Mesenteric fat pad (tissue), 1 donor: ENCODE data around the gene MIOS. TPM values are rescaled to one million over a fixed set of nuclear protein-coding genes. Genes with fewer than 3 reads are reported as not detected.

Experiments
- DNase-seq: peaks from one replicate; pipeline ENCODE4 v3.0.0-alpha.2; 2020; ENCODE audit warnings: low spot score
- total RNA-seq: library from RNA; stranded (reverse); fragmentation: NEBNext Ultra II Directional; extraction: Animal tissue kit (Norgen Biotek cat#: 25700); gene quantifications from one replicate; pipeline ENCODE4 v1.2.1, GENCODE V29; 2021
- donor health status: DM: yes; HTN: yes; CAD: no.

Gene MIOS
- total RNA-seq, 1 donor from 2014 or later, result 26.2 TPM

- DNase-seq, result no peak
These were observed 15.0 kb downstream of the MIOS start for GRCh38 chr7:7581531-7582179.

DNA sequence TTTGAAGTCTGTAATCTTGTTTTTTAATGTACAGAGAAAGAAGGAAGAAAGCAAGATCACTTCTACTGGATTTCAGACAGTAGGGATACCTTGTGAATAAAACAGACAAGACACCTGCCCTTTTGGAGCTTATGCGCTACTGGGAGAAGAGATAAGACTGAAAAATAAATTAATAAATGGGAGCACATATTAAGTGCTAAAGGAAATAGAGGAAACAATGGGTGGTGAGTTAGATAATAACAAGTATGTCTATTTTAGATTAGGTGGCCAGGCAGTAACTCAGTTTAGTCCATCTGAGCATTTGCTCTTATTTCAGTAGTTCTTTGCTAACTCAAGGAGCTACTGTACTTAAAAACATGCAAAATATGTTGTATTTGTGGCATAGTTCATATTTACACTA, 15.9 kb downstream of the MIOS start:
- no peak for DNase-seq

DNA sequence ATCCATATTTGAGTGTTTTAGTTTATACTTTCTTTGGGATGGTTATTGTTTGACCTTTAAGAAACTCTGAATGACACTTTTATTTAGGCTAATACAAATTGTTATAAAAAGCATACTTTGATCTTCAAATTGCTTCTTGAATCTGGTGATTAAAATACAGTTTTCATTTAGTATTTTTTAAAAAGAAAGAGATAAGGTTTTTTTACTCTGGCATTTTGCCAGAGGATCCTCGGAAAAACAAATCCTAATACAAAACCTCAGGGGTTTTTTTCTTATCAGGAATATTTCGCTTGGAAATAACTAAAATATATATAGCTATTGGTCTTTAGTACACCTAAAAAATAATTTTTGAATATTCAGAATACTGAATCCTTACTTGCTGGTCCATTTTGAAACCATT, 17.0 kb downstream of the MIOS start:
- DNase-seq, result no peak

DNA sequence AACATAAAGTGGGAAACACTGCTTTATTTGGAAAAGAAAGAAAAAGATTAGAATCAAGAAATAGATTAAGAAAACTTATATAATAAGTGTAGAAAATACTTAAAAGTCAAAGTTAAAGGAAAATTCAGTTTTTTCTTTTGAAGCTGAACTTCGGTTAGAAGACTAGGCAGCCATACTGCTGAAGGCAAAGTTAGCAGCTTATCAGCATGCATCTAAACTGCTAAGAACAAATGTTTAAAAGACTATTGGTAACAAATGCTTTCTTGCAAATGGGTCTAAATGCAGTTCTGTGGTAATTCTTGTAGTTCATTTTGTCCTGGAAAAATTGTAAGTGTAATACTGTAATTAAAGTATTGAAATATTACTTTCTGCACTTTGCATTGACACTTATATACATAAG, 18.0 kb downstream of the MIOS start:
- no peak for DNase-seq

DNA sequence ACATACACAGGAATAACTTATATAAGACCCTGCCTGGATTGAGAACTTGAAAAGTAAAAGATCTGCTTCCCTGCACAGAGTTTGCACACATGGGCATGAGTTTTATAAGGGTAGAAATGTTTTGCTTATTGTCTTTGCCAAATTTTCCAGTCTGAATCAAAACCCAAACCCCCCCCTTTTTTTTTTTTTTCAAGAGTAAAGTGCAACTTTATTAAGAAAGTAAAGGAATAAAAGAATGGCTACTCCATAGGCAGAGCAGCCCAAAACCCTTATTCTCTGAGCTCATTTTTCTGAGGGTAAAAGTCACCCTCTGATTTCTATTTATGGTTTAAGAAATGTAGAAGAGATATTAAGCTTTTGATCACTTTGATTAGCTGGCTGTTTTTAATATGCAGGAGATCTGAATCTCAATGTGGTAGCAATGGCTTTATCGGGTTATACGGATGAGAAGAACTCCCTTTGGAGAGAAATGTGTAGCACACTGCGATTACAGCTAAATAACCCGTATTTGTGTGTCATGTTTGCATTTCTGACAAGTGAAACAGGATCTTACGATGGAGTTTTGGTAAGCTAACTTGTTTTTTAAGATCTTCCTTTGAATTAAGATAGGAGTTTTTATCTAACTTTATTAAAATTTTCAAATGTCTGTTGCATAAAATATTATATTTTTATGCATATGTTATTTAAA, 18.7 kb downstream of the MIOS start:
- no peak for DNase-seq

DNA sequence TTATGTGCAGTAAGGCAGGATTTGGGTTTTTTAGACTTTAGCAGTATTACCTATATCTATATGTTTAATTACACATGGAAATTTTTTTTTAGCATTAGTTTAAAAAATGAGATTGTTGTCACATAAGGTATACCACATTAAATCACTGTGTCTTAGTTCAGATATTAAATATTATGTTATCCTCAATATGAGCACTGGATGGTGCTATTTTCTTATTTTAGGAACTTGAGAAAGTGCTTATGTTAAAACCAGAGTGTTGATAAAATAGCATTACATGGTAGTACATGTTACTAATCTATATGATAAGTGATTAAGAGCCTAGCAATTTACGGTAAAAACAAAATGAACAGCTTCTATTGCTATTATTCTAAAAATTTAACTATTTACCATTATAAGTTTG, 28.8 kb downstream of the MIOS start:
- no peak for DNase-seq

- DNase-seq, result no peak
These were observed 29.5 kb downstream of the MIOS start for GRCh38 chr7:7596176-7596575.

- no peak for DNase-seq
These were observed 40.3 kb downstream of the MIOS start for GRCh38 chr7:7607010-7607409.

DNA sequence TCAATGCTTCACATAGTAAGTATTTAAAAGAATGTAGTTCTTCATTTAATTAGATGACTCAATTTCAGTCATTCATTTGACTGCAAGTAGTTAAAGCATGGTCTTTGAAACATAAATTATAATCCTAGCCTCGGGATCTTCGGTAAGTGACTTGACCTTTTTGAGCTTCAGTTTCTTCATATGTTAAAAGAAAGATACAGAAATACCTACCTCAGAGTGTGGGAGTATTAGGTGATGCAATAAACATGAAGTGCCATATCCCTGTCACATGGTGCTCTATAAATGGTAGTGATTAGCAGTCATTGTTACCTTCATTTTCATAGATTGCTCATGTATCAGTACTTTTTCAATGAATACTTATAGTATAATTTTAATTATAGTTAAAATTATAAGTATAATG, 42.6 kb downstream of the MIOS start:
- no peak for DNase-seq

DNA sequence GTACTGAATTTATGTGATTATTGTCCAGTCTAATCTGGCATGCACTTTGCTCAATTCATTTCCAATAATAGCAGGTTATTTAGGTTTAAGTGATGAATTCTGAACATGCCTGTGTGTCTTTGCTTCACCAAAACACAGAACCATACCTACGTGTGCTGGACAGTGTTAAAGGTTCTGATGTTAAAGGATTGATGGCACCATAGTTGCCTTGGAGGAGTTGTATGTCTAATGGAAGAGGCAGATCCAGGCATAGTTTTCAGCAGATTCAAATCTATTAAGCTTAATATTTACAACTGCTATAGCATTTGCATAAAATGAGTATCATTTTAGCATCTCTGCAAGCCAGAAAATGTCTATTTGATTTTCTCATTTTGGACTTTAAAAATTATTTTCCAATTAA, 45.8 kb downstream of the MIOS start:
- no peak for DNase-seq

- DNase-seq, result no peak
These were observed 46.5 kb downstream of the MIOS start for GRCh38 chr7:7613210-7613609.

DNA sequence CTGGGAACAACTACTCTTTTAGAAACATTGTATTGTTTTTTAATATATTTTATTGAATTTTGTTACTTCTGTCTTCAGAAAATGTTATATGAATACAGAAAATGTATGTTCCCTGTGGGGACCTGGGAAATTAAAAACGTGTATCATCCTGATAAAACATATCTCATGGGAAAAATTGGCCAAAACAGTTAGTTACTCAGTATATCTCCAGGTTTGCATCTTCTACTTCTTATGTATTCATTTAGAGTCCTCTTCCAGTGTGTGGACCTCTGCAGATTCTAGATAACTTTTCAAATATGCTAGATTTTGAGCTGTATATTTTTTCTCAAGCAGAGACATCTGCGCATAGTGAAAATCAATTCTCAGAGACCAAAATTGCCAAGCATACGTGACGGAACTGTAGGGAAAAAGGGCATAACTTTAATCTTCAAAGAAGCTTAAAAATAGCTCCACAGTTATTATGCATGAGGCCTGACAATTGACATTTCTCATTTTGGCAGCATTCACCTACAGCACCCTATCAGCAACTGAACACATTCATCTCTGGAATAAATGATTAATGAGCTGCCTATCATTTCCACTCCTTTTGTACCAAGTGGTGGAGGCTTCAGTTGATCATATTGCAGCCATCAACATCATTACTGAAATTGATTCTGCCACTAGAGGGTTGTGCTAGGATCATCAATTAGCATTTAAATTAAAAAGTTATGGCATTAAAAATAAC, 47.5 kb downstream of the MIOS start:
- no peak for DNase-seq

GRCh38 chr7:7617550-7617949, 50.9 kb downstream of the MIOS start:
- DNase-seq, result no peak

GRCh38 chr7:7618410-7618809, 51.7 kb downstream of the MIOS start:
- no peak for DNase-seq

GRCh38 chr7:7620236-7620635, 53.6 kb downstream of the MIOS start:
- no peak for DNase-seq

- no peak for DNase-seq
These were observed 54.0 kb downstream of the MIOS start for GRCh38 chr7:7620644-7621210.

GRCh38 chr7:7628476-7628875, 61.8 kb downstream of the MIOS start:
- no peak for DNase-seq

- DNase-seq, result no peak
These were observed 64.1 kb downstream of the MIOS start for GRCh38 chr7:7630626-7631329.

DNA sequence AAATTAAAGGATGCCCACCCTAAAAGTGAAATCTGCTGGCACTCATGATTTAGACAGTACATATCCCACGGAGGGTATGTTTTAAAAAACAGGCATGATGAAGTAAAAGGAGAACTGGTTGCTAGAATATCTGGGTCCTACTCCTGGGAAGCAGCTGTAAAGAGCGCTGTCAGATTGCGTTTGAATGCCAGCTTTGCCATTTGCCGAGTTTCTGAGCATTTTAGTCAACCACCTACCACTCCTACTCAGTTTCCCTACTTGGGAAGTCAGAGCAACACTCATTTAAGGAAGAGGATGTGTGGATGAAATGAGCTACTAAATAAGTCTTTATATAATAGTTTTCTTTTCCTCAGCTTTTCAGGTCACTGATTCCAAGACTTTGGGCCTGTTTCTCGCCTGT, 72.7 kb downstream of the MIOS start:
- DNase-seq, result no peak

DNA sequence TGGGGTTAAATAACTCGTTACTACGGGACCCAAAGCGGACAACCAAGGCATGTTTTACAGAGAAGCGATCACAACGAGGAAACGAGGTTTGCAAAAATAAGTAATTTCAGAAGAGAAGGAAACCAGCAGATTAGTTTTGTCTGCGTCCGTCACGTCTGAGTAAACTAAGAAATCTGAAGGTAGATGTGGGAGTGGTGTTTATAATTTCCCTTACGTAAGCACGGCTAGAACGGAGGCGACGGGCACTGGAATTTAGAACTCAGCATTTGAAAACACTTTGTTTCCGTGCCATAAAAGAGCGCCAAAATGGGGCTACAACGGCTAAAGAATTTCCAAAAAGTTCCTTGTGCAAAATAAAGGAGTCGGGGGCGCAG, 73.2 kb downstream of the MIOS start:
- DNase-seq, result no peak

DNA sequence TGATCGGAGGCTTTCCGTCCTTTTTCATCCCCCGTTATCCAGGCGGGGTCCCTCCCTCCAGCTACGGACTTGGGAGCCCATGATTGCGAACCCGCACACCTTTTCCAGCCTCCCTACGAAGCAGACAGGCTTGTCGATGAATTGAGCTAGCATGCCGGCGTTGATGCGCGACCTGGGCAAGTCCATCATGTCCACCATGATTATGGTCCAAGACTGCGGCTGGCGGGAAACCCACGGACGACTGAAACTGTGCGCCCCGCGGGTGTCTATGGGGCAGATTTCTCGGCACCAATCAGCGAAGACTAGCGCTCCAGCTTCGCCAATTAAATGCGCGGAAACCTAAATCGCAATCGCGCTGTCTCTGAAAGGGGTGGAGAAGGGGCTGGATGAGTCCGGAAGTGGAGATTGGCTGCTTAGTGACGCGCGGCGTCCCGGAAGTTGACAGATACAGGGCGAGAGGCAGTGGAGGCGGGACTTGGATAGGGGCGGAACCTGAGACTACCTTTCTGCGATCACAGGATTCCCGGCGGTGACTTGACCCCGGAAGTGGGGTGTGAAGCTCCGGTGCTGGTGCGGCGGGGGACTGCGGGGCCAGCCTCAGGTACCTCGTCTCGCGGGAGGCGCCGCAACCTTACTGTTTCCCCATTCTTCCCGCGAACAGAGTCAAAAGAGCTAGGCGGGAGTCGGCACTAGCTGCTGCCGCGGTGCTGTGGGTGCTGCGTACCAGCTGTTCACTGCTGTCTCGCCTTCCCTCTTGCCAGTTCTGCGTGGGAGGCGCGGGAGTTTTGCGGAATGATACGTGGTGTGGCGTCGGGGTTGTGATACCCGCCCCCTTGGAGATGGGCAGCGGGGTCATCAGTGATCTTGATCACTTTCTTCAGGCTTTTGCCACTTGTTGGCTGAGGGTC, 73.8 kb downstream of the MIOS start, which contains the start of gene UMAD1:
Gene UMAD1, plus strand, starts transcription at position 532 of the 908 bp plus-strand sequence. CDS start 32,620 bp downstream, outside the sequence.
- peak; percentile 98 for DNase-seq
